ENCODE results near the gene CDK11B.
A peak's percentile ranks its signal among the peaks of the same experiment; 100 is the strongest.
"Not testable (repeated sequence)": the region's sequence is repeated elsewhere in the genome, so short reads cannot be mapped to it uniquely, and the experiment has no call there.

Gene CDK11B

GRCh38 chr1:1662392-1662791 lies 3.6 kb upstream of the CDK11B start:
- DNase-seq (ENCODE audit: low read depth), result peak; percentile 51

- not testable (repeated sequence) for DNase-seq (ENCODE audit: low read depth)
Measured at GRCh38 chr1:1648265-1648664, 10.5 kb downstream of the CDK11B start.

GRCh38 chr1:1647567-1648241 lies 11.1 kb downstream of the CDK11B start:
- not testable (repeated sequence) for DNase-seq (ENCODE audit: low read depth)

GRCh38 chr1:1646326-1646725 lies 12.5 kb downstream of the CDK11B start:
- not testable (repeated sequence) for DNase-seq (ENCODE audit: low read depth)

GRCh38 chr1:1640711-1641461 lies 17.9 kb downstream of the CDK11B start:
- DNase-seq (ENCODE audit: low read depth), result not testable (repeated sequence)

GRCh38 chr1:1640081-1640480 lies 18.7 kb downstream of the CDK11B start:
- not testable (repeated sequence) for DNase-seq (ENCODE audit: low read depth)

- not testable (repeated sequence) for DNase-seq (ENCODE audit: low read depth)
Measured at GRCh38 chr1:1639368-1639767, 19.4 kb downstream of the CDK11B start.

- not testable (repeated sequence) for DNase-seq (ENCODE audit: low read depth)
Measured at GRCh38 chr1:1638528-1638927, 20.3 kb downstream of the CDK11B start.

- DNase-seq (ENCODE audit: low read depth), result not testable (repeated sequence)
Measured at GRCh38 chr1:1637479-1637875, 21.3 kb downstream of the CDK11B start.

- not testable (repeated sequence) for DNase-seq (ENCODE audit: low read depth)
Measured at GRCh38 chr1:1636621-1637478, 22.0 kb downstream of the CDK11B start.

GRCh38 chr1:1634613-1635012 lies 24.2 kb downstream of the CDK11B start:
- DNase-seq (ENCODE audit: low read depth), result not testable (repeated sequence)

GRCh38 chr1:1633409-1633808 lies 25.4 kb downstream of the CDK11B start:
- not testable (repeated sequence) for DNase-seq (ENCODE audit: low read depth)

- no peak for DNase-seq (ENCODE audit: low read depth)
Measured at GRCh38 chr1:1631782-1632420, 26.9 kb downstream of the CDK11B start, which contains the start of gene MMP23B. Gene MMP23B, plus strand, starts transcription at chr1:1632173. Its CDS starts 46 bp downstream, at chr1:1632219.

GRCh38 chr1:1630965-1631781 lies 27.6 kb downstream of the CDK11B start:
- DNase-seq (ENCODE audit: low read depth), result no peak

- no peak for DNase-seq (ENCODE audit: low read depth)
Measured at GRCh38 chr1:1630191-1630964, 28.4 kb downstream of the CDK11B start.

- no peak for DNase-seq (ENCODE audit: low read depth)
Measured at GRCh38 chr1:1629430-1630190, 29.2 kb downstream of the CDK11B start.

GRCh38 chr1:1628754-1629429 lies 29.9 kb downstream of the CDK11B start:
- DNase-seq (ENCODE audit: low read depth), result no peak

GRCh38 chr1:1627829-1628753 lies 30.7 kb downstream of the CDK11B start:
- no peak for DNase-seq (ENCODE audit: low read depth)

Measured in GM04503 (cell line).